Body of pancreas (tissue), 4 donors: Measurements from ENCODE around the gene NRARP. TPM values are rescaled to one million over a fixed set of nuclear protein-coding genes. Genes with fewer than 3 reads are reported as not detected.
A peak's percentile ranks its signal among the peaks of the same experiment; 100 is the strongest.

Source experiments
- ATAC-seq: fragments of 150-250 bp; one replicate; pipeline ENCODE4 v1.9.1; 2016
- DNase-seq, 4 donors: peaks; one replicate each; pipeline ENCODE4 v3.0.0-alpha.2; 2019
- H3K27ac ChIP-seq, 4 donors: fragments of 200-600 bp; sonication (generic); 1 replicate in 3 of 4; 2 replicates in 1 of 4; pipeline versions ENCODE4 v1.5.1 to v1.6.1; 2016 to 2019; ENCODE audit warnings: mild to moderate bottlenecking in 1 of 4, mixed read lengths in 1 of 4, moderate library complexity in 1 of 4
- H3K27me3 ChIP-seq, 2 donors: fragments of 200-600 bp; sonication (generic); one replicate each; pipeline ENCODE4 v1.6.0; 2016; ENCODE audit warnings: mild to moderate bottlenecking in 1 of 2
- H3K36me3 ChIP-seq, 2 donors: fragments of 200-600 bp; sonication (generic); replicated peaks in 1 of 2; 2 replicates each; pipeline ENCODE4 v1.5.1; 2016; ENCODE audit warnings: low read depth in 2 of 2; ENCODE audit not compliant: insufficient read depth in 1 of 2
- H3K4me1 ChIP-seq: fragments of 200-600 bp; sonication (generic); one replicate; pipeline ENCODE4 v1.6.0; 2016
- H3K4me3 ChIP-seq, 2 donors: fragments of 200-600 bp; sonication (generic); 1 replicate in 1 of 2; 2 replicates in 1 of 2; pipeline ENCODE4 v1.5.1; 2016 to 2019
- H3K9me3 ChIP-seq, 3 donors: fragments of 200-600 bp; sonication (generic); 1 replicate in 2 of 3; 2 replicates in 1 of 3; pipeline ENCODE4 v1.5.1; 2016
- CTCF ChIP-seq, 7 experiments: fragments of 450-650 bp in 4 of 7; fragments of 200-600 bp in 3 of 7; sonication (generic) in 3 of 7; IDR thresholded peaks; one replicate each; pipeline ENCODE4 v1.5.1; 2016 to 2019; ENCODE audit warnings: antibody characterized with exemption in 7 of 7
- POLR2A ChIP-seq, 3 donors: fragments of 450-650 bp; IDR thresholded peaks; one replicate each; pipeline ENCODE4 v1.6.1; 2016; ENCODE audit warnings: antibody characterized with exemption in 3 of 3, mild to moderate bottlenecking in 2 of 3
- WGBS, 2 donors: methylation state at CpG; one replicate each; pipeline ENCODE4 v1.1.5; 2017; 5-methylcytosine and 5-hydroxymethylcytosine counted together
- intact Hi-C: fragments of 100-400 bp; cut with DNase I; formaldehyde crosslinking; loops from one replicate; pipeline ENCODE4 v1.15.1; 2023
- total RNA-seq, 2 donors: library from RNA; depleted of rRNA; stranded (reverse); fragments of >200 nt; gene quantifications; one replicate each; pipeline ENCODE4 v1.1.0, GENCODE V29; 2016

Gene NRARP
- total RNA-seq, 2 donors from 2014 or later, result 18.4 to 24.4 TPM

GRCh38 chr9:137276473-137277328 lies 25.4 kb downstream of the NRARP start:
- Histone ChIP-seq H3K4me1 (peaks cover 36% of the 10 kb centered on the region), H3K27ac (peak overlapping the region; percentile 74 to 92 (median 90))
- 43 to 44% methylated on average over 15 to 24 of the region's 30 CpGs for WGBS, 2 donors

GRCh38 chr9:137275588-137276472 lies 26.2 kb downstream of the NRARP start:
- no peaks in the 10 kb centered on the region for H3K9me3 ChIP-seq
- 84 to 85% methylated on average over 21 to 23 of the region's 24 CpGs for WGBS, 2 donors
- ATAC-seq (no peak), DNase-seq (peak in 1 of 4 donors; percentile 12)
- TF ChIP-seq POLR2A (IDR thresholded peaks at IDR 0.05) (no peak), CTCF (IDR thresholded peaks at IDR 0.05) (no peak)
- intact Hi-C loops, result no loop called here
- peak overlapping the region; percentile 7 to 92 (median 90) for H3K27ac ChIP-seq
- peaks cover 36% of the 10 kb centered on the region for H3K4me1 ChIP-seq
- no peak overlapping the region for H3K4me3 ChIP-seq
- no peaks in the 10 kb centered on the region for H3K27me3 ChIP-seq
- peaks cover 2 to 7% of the 10 kb centered on the region in 2 donors for H3K36me3 ChIP-seq

More at GRCh38 chr9:137276473-137277328, 25.4 kb downstream of the NRARP start:
- intact Hi-C loops, result no loop called here
- no peak for TF ChIP-seq CTCF (IDR thresholded peaks at IDR 0.05)
- Histone ChIP-seq H3K27me3 (no peaks in the 10 kb centered on the region), H3K4me3 (no peak overlapping the region), H3K9me3 (no peaks in the 10 kb centered on the region), H3K36me3 (peaks cover 2 to 7% of the 10 kb centered on the region in 2 donors)
- DNase-seq (peak; percentile 61 to 76 (median 75)), ATAC-seq (peak; percentile 52)

GRCh38 chr9:137275203-137275587 lies 26.9 kb downstream of the NRARP start:
- no peaks in the 10 kb centered on the region for H3K27me3 ChIP-seq
- no peak overlapping the region for H3K4me3 ChIP-seq
- intact Hi-C loops, result no loop called here
- peaks cover 36% of the 10 kb centered on the region for H3K4me1 ChIP-seq
- H3K9me3 ChIP-seq, result no peaks in the 10 kb centered on the region
- peaks cover 2 to 7% of the 10 kb centered on the region in 2 donors for H3K36me3 ChIP-seq
- H3K27ac ChIP-seq, result peak overlapping the region in 1 of 4 donors; percentile 5
- WGBS, 2 donors, result 74 to 85% methylated on average over 10 of the region's 10 CpGs
- no peak for TF ChIP-seq POLR2A (IDR thresholded peaks at IDR 0.05)
- no peak for TF ChIP-seq CTCF (IDR thresholded peaks at IDR 0.05)
- DNase-seq (no peak), ATAC-seq (no peak)

- intact Hi-C loops, result no loop called here
- peak in 1 of 4 donors; percentile 43 for DNase-seq
- no peak overlapping the region for H3K4me3 ChIP-seq
- no peaks in the 10 kb centered on the region for H3K27me3 ChIP-seq
- H3K36me3 ChIP-seq, result peaks cover 2 to 7% of the 10 kb centered on the region in 2 donors
- peaks cover 48% of the 10 kb centered on the region for H3K4me1 ChIP-seq
- no peak for TF ChIP-seq POLR2A (IDR thresholded peaks at IDR 0.05)
- no peak for TF ChIP-seq CTCF (IDR thresholded peaks at IDR 0.05)
- ATAC-seq, result no peak
- H3K27ac ChIP-seq, result peak overlapping the region in 2 of 4 donors; percentile 28 to 58
- no peaks in the 10 kb centered on the region for H3K9me3 ChIP-seq
- 39 to 92% methylated on average over 4 to 15 of the region's 15 CpGs for WGBS, 2 donors
These were observed 28.3 kb downstream of the NRARP start for GRCh38 chr9:137273611-137274320.
